ENCODE measurements around the gene ZFP3.
"Not testable (repeated sequence)": the region's sequence is repeated elsewhere in the genome, so short reads cannot be mapped to it uniquely, and the experiment has no call there.

ZFP3 gene

GRCh38 chr17:5110816-5111215 is 32.5 kb downstream of the ZFP3 start:
- H3K9me3 Mint-ChIP-seq = peaks cover 7% of the 10 kb centered on the region
- H3K4me1 Mint-ChIP-seq (ENCODE audit: low read depth) = peaks cover 40% of the 10 kb centered on the region
- H3K4me3 Mint-ChIP-seq = peak overlapping the region; percentile 84
- peaks cover 84% of the 10 kb centered on the region for H3K36me3 Mint-ChIP-seq (ENCODE audit: low read depth)
- H3K27me3 Mint-ChIP-seq = peaks cover 14% of the 10 kb centered on the region
- no peak for DNase-seq
- peak overlapping the region; percentile 82 for H3K27ac Mint-ChIP-seq

- Mint-ChIP-seq H3K9me3 (no peaks in the 10 kb centered on the region), H3K27ac (peak within 1 kb of the TSS; percentile 82), H3K36me3 (ENCODE audit: low read depth) (peaks cover 76% of the 10 kb centered on the region), H3K27me3 (peaks cover 22% of the 10 kb centered on the region), H3K4me1 (ENCODE audit: low read depth) (peaks cover 42% of the 10 kb centered on the region), H3K4me3 (peak within 1 kb of the TSS; percentile 84)
- peak; percentile 95 for DNase-seq
Observed at GRCh38 chr17:5111402-5112204, 33.3 kb downstream of the ZFP3 start, which contains the start of gene ZNF232. TSS of gene ZNF232 (minus strand) at chr17:5111878. CDS start at chr17:5111822, 56 bp downstream.

- H3K27me3 Mint-ChIP-seq = peaks cover 58% of the 10 kb centered on the region
- no peaks in the 10 kb centered on the region for H3K9me3 Mint-ChIP-seq
- H3K4me1 Mint-ChIP-seq (ENCODE audit: low read depth) = peaks cover 15% of the 10 kb centered on the region
- peak; percentile 29 for DNase-seq
- H3K4me3 Mint-ChIP-seq = no peak within 1 kb of the TSS
- H3K36me3 Mint-ChIP-seq (ENCODE audit: low read depth) = peaks cover 33% of the 10 kb centered on the region
- H3K27ac Mint-ChIP-seq = no peak within 1 kb of the TSS
Observed at GRCh38 chr17:5115673-5116651, 37.7 kb downstream of the ZFP3 start, which contains the start of gene USP6. TSS of gene USP6 (plus strand) at chr17:5116032. CDS start at chr17:5130368, 14,336 bp downstream.

GRCh38 chr17:5118219-5118618 is 40.0 kb downstream of the ZFP3 start:
- peak; percentile 20 for DNase-seq
- Mint-ChIP-seq H3K4me1 (ENCODE audit: low read depth) (peaks cover 5% of the 10 kb centered on the region), H3K9me3 (no peaks in the 10 kb centered on the region), H3K4me3 (no peak overlapping the region), H3K36me3 (ENCODE audit: low read depth) (peaks cover 16% of the 10 kb centered on the region), H3K27me3 (peaks cover 76% of the 10 kb centered on the region), H3K27ac (no peak overlapping the region)

GRCh38 chr17:5120036-5120435 is 41.8 kb downstream of the ZFP3 start:
- H3K36me3 Mint-ChIP-seq (ENCODE audit: low read depth) = no peaks in the 10 kb centered on the region
- H3K27me3 Mint-ChIP-seq = peaks cover 83% of the 10 kb centered on the region
- peaks cover 4% of the 10 kb centered on the region for H3K4me1 Mint-ChIP-seq (ENCODE audit: low read depth)
- DNase-seq = no peak
- no peak overlapping the region for H3K4me3 Mint-ChIP-seq
- H3K27ac Mint-ChIP-seq = no peak overlapping the region
- H3K9me3 Mint-ChIP-seq = no peaks in the 10 kb centered on the region

GRCh38 chr17:5120436-5121185 is 42.3 kb downstream of the ZFP3 start:
- not testable (repeated sequence) for H3K4me3 Mint-ChIP-seq; H3K36me3 Mint-ChIP-seq (ENCODE audit: low read depth); H3K4me1 Mint-ChIP-seq (ENCODE audit: low read depth); H3K9me3 Mint-ChIP-seq; H3K27ac Mint-ChIP-seq
- peak; percentile 20 for DNase-seq
- H3K27me3 Mint-ChIP-seq = peaks cover 80% of the 10 kb centered on the region

GRCh38 chr17:5121186-5121841 is 43.0 kb downstream of the ZFP3 start:
- peak; percentile 20 for DNase-seq
- no peak overlapping the region for H3K4me3 Mint-ChIP-seq
- no peaks in the 10 kb centered on the region for H3K9me3 Mint-ChIP-seq
- H3K27me3 Mint-ChIP-seq = peaks cover 75% of the 10 kb centered on the region
- no peak overlapping the region for H3K27ac Mint-ChIP-seq
- peaks cover 3% of the 10 kb centered on the region for H3K4me1 Mint-ChIP-seq (ENCODE audit: low read depth)
- H3K36me3 Mint-ChIP-seq (ENCODE audit: low read depth) = no peaks in the 10 kb centered on the region

GRCh38 chr17:5122056-5122455 is 43.8 kb downstream of the ZFP3 start:
- H3K27ac Mint-ChIP-seq; H3K4me1 Mint-ChIP-seq (ENCODE audit: low read depth): not testable (repeated sequence)
- peak; percentile 18 for DNase-seq

GRCh38 chr17:5122586-5123342 is 44.5 kb downstream of the ZFP3 start:
- Mint-ChIP-seq H3K27ac (no peak overlapping the region), H3K27me3 (peaks cover 67% of the 10 kb centered on the region)
- DNase-seq = peak; percentile 35

More at GRCh38 chr17:5122056-5122455, 43.8 kb downstream of the ZFP3 start:
- not testable (repeated sequence) for H3K36me3 Mint-ChIP-seq (ENCODE audit: low read depth); H3K9me3 Mint-ChIP-seq; H3K4me3 Mint-ChIP-seq
- peaks cover 68% of the 10 kb centered on the region for H3K27me3 Mint-ChIP-seq

GRCh38 chr17:5123343-5124124 is 45.3 kb downstream of the ZFP3 start:
- Mint-ChIP-seq H3K9me3 (no peaks in the 10 kb centered on the region), H3K36me3 (ENCODE audit: low read depth) (no peaks in the 10 kb centered on the region), H3K27me3 (peaks cover 59% of the 10 kb centered on the region), H3K4me3 (no peak overlapping the region), H3K4me1 (ENCODE audit: low read depth) (peaks cover 3% of the 10 kb centered on the region), H3K27ac (no peak overlapping the region)
- peak; percentile 25 for DNase-seq

More at GRCh38 chr17:5122586-5123342, 44.5 kb downstream of the ZFP3 start:
- Mint-ChIP-seq H3K9me3 (no peaks in the 10 kb centered on the region), H3K4me1 (ENCODE audit: low read depth) (peaks cover 3% of the 10 kb centered on the region), H3K36me3 (ENCODE audit: low read depth) (no peaks in the 10 kb centered on the region), H3K4me3 (peak overlapping the region; percentile 47)

- H3K27ac Mint-ChIP-seq; H3K9me3 Mint-ChIP-seq; H3K36me3 Mint-ChIP-seq (ENCODE audit: low read depth); H3K4me3 Mint-ChIP-seq; H3K4me1 Mint-ChIP-seq (ENCODE audit: low read depth): not testable (repeated sequence)
- peaks cover 52% of the 10 kb centered on the region for H3K27me3 Mint-ChIP-seq
- peak; percentile 23 for DNase-seq
Observed at GRCh38 chr17:5124125-5124760, 46.0 kb downstream of the ZFP3 start.

- not testable (repeated sequence) for H3K9me3 Mint-ChIP-seq; H3K27ac Mint-ChIP-seq; H3K4me1 Mint-ChIP-seq (ENCODE audit: low read depth); H3K4me3 Mint-ChIP-seq; H3K36me3 Mint-ChIP-seq (ENCODE audit: low read depth)
- DNase-seq = peak; percentile 17
- H3K27me3 Mint-ChIP-seq = peaks cover 50% of the 10 kb centered on the region
Observed at GRCh38 chr17:5124896-5125295, 46.6 kb downstream of the ZFP3 start.

Measured in activated T-cell treated with anti-CD3 and anti-CD28 coated beads, Interleukin-2, amount 50 U/mL, for 24 hours (primary cell).